Measurements from ENCODE around the gene WNT7A. TPM values are rescaled to one million over a fixed set of nuclear protein-coding genes. Genes with fewer than 3 reads are reported as not detected.

Gene WNT7A
- total RNA-seq, 3 donors from 2014 or later, result not detected

DNA sequence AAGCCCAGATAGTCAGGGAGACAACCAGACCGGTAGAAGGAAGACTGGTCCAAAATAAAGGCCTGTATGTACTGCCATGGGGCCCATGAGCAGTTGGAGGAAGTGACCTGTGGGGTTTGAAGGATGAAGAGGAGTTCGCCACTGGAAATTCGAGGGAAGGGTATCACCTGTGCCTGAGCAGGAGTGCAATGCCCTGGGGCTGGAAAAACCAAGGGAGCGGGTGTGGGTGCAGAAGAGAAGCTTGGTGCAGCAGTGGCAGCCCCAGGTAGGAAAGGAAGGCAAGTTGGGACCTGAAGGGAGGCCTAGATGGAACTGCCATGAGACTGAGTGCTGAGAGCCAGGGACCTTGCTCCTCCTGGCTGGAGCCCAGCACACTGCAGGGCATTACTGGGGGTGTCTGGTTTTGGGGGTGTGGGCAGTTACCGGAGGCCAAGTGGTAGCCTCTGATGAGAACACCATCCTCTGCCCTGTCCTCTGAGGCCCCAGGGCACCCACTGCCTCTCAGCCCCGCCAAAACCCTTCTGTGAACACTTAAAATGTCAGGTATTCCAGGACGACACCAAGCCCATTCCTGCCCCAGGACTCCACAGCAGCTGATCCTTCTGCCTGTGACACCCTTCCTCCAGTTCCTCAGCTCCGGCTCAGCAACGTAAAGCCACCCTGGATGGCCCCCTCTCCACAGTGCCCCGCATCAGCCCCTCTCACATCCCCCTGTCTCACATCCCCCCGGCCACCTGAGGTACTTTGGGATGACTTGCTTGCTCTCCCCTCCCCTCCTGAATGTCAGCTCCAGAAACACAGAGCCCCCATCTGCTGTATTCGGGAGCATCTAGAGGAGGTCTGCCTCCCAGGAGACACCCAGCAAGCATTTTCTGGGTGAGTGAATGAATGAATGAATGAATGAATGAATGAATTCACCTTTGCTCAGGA is 42.9 kb downstream of the WNT7A start:
- ATAC-seq (no peak), DNase-seq (no peak)
- TF ChIP-seq, protein P1, sequence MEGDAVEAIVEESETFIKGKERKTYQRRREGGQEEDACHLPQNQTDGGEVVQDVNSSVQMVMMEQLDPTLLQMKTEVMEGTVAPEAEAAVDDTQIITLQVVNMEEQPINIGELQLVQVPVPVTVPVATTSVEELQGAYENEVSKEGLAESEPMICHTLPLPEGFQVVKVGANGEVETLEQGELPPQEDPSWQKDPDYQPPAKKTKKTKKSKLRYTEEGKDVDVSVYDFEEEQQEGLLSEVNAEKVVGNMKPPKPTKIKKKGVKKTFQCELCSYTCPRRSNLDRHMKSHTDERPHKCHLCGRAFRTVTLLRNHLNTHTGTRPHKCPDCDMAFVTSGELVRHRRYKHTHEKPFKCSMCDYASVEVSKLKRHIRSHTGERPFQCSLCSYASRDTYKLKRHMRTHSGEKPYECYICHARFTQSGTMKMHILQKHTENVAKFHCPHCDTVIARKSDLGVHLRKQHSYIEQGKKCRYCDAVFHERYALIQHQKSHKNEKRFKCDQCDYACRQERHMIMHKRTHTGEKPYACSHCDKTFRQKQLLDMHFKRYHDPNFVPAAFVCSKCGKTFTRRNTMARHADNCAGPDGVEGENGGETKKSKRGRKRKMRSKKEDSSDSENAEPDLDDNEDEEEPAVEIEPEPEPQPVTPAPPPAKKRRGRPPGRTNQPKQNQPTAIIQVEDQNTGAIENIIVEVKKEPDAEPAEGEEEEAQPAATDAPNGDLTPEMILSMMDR (IDR thresholded peaks at IDR 0.05), result no peak
- Histone ChIP-seq H3K4me1 (ENCODE audit: low read depth) (no peaks in the 10 kb centered on the region), H3K4me3 (no peak overlapping the region), H3K36me3 (ENCODE audit: low read depth) (no peaks in the 10 kb centered on the region), H3K9me3 (no peaks in the 10 kb centered on the region)
- intact Hi-C loops (cut with DNase I, micrococcal nuclease), result no loop called here

DNA sequence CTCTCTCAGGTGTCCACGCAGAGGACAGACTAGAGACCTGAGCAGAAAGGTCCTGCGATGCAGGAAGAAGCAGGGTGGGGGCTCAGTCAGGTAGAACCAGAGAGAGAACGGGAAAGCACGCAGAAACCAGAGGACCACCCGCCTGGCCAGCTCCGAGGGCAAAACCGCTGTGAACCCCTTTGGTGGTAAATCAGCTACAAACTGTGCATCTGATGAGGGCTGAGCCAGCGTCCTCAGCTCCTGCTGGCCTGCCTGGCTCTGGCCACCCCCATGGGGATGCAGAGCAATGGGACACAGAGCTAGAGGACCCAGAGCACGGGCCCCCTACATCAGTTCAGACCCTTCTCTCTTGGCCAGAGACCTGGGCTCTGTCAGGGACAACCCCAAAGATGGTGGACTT is 44.6 kb downstream of the WNT7A start:
- no peaks in the 10 kb centered on the region for H3K4me1 ChIP-seq (ENCODE audit: low read depth)
- TF ChIP-seq, protein P1 (IDR thresholded peaks at IDR 0.05), result no peak
- no peaks in the 10 kb centered on the region for H3K9me3 ChIP-seq
- ATAC-seq (no peak), DNase-seq (no peak)
- no peaks in the 10 kb centered on the region for H3K36me3 ChIP-seq (ENCODE audit: low read depth)
- intact Hi-C loops (cut with DNase I, micrococcal nuclease), result no loop called here
- H3K4me3 ChIP-seq, result no peak overlapping the region

DNA sequence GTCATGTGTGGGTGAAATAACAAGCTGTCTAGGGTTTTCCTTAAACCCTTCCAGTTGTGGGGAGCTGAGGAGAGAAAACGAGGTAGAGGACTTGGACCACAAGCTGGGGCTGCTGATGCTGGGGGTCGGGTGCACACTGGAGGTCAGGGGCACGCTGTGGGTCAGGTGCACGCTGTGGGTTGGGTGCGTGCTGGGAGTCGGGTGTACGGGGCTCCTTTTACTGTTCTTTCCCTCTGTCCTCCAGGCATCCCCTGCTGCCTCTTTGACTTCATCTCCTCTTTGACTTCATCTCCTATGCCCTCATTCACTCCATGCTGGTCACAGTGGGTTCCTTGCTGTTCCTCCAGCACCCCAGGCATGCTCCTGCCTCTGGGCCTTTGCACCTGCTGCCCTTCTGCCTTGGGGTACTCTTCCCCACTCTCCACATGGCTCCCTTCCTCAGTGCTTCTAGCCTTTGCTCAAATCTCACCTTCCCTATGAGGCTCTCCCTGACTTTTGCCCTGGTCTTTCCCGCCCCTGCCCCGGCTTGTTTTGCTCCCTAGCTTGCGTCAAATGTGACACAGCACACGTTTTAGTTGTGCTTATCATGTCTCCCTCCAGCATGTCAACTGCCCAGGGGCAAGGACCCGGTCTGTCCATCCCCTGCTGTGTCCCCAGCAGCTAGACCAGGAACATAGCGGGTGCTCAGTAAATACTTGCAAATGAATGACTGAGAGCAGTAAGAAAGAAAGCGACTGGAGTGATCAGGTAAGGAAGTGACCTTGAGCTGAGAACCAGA is 45.4 kb downstream of the WNT7A start:
- intact Hi-C loops (cut with DNase I, micrococcal nuclease), result no loop called here
- Histone ChIP-seq H3K4me1 (ENCODE audit: low read depth) (no peaks in the 10 kb centered on the region), H3K36me3 (ENCODE audit: low read depth) (no peaks in the 10 kb centered on the region), H3K9me3 (no peaks in the 10 kb centered on the region), H3K4me3 (no peak overlapping the region)
- TF ChIP-seq, protein P1 (IDR thresholded peaks at IDR 0.05), result no peak
- DNase-seq, result no peak
- no peak for ATAC-seq

DNA sequence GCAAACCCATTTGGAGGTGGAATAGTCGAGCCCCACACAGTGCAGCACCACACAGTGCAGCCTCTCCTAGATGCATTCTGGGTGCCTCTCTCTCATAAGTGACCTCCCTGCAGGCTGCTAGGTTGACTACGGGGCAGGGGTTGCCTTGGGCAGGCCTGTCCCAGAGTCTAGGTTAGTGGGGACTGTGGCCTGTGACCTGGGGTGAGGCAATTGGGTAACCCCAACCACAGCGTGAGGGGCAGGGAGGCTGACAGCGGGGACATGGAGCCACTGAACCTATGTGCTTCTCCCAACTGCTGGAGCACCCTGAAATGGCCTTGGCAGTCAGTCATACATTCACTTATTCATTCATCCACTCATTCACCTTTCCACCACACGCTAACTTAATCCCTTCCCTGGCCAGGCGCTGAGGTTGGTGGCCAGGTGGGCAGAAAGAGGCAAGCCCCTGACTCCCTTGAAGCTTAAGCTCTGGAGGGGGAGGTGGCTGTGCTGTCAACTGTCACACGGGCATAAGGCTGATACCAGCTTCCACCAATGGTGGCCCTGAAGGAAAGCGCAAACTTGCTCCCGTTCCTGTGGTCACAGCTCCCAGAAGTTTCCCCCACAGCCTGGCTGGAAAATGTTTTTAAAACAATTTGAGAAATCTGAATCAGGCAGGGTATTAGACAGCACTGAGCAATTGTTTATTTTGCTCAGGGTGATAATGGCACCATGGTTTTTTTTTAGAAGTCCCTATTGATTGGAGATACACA is 46.2 kb downstream of the WNT7A start:
- ATAC-seq, result no peak
- DNase-seq, result no peak
- Histone ChIP-seq H3K4me3 (no peak overlapping the region), H3K36me3 (ENCODE audit: low read depth) (no peaks in the 10 kb centered on the region), H3K4me1 (ENCODE audit: low read depth) (no peaks in the 10 kb centered on the region), H3K9me3 (no peaks in the 10 kb centered on the region)
- intact Hi-C loops (cut with DNase I, micrococcal nuclease), result no loop called here
- TF ChIP-seq, protein P1 (IDR thresholded peaks at IDR 0.05), result no peak

DNA sequence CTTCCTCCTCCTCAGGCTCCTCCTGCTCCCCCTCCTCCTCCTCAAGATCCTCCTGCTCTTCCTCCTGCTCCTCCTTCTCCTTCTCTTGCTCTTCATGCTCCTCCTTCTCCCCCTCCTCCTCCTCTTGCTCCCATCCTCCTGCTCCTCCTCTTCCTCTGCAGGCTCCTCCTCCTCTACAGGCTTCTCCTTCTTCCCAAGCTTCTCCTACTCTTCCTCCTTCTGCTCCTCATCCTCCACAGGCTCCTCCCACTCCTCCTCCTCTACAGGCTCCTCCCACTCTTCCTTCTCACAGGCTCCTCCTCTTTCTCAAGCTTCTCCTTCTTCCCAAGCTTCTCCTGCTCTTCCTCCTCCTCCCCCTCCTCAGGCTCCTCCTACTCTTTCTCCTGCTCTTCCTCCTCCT is 47.7 kb downstream of the WNT7A start:
- ATAC-seq (no peak), DNase-seq (no peak)
- TF ChIP-seq, protein P1 (IDR thresholded peaks at IDR 0.05), result no peak
- intact Hi-C loops (cut with DNase I, micrococcal nuclease), result no loop called here
- no peak overlapping the region for H3K4me3 ChIP-seq
- H3K4me1 ChIP-seq (ENCODE audit: low read depth), result no peaks in the 10 kb centered on the region
- no peaks in the 10 kb centered on the region for H3K36me3 ChIP-seq (ENCODE audit: low read depth)
- H3K9me3 ChIP-seq, result no peaks in the 10 kb centered on the region
